H9 (cell line): ENCODE results near the gene SFMBT2. TPM values are rescaled to one million over a fixed set of nuclear protein-coding genes. Genes with fewer than 3 reads are reported as not detected.

Source experiments
- DNase-seq: peaks from one replicate; pipeline ENCODE4 v3.0.0-alpha.2; 2017
- H2AFZ ChIP-seq: one replicate; pipeline ENCODE4 v1.6.1; 2013; ENCODE audit warnings: mild to moderate bottlenecking, low read length, control low read depth, moderate library complexity
- H2AK5ac ChIP-seq: 2 replicates; pipeline ENCODE4 v1.6.1; 2013; ENCODE audit warnings: low read length, control low read depth, mixed read lengths; ENCODE audit not compliant: insufficient read length
- H2BK120ac ChIP-seq: one replicate; pipeline ENCODE4 v1.6.1; 2013; ENCODE audit warnings: low read depth, mild to moderate bottlenecking, low read length, control low read depth, inconsistent platforms; ENCODE audit not compliant: poor library complexity, severe bottlenecking
- H2BK12ac ChIP-seq: 2 replicates; pipeline ENCODE4 v1.6.1; 2013; ENCODE audit warnings: low read length, control low read depth, mixed read lengths, low read depth; ENCODE audit not compliant: insufficient read length
- H2BK15ac ChIP-seq: 2 replicates; pipeline ENCODE4 v1.6.1; 2013; ENCODE audit warnings: low read depth, low read length, control low read depth
- H2BK20ac ChIP-seq: one replicate; pipeline ENCODE4 v1.6.1; 2013; ENCODE audit warnings: low read depth, mild to moderate bottlenecking, low read length, control low read depth, inconsistent platforms; ENCODE audit not compliant: poor library complexity, severe bottlenecking
- H2BK5ac ChIP-seq: 2 replicates; pipeline ENCODE4 v1.6.1; 2013; ENCODE audit warnings: low read length, control low read depth, mixed read lengths; ENCODE audit not compliant: insufficient read length
- H3K14ac ChIP-seq: 2 replicates; pipeline ENCODE4 v1.6.1; 2013; ENCODE audit warnings: low read length, control low read depth; ENCODE audit not compliant: insufficient read depth
- H3K18ac ChIP-seq: 2 replicates; pipeline ENCODE4 v1.6.1; 2013; ENCODE audit warnings: low read depth, mild to moderate bottlenecking, mixed read lengths, low read length, control low read depth; ENCODE audit not compliant: insufficient read length
- H3K23ac ChIP-seq: 2 replicates; pipeline ENCODE4 v1.6.1; 2013; ENCODE audit warnings: low read length, control low read depth, mixed read lengths, low read depth; ENCODE audit not compliant: insufficient read length
- H3K23me2 ChIP-seq: 2 replicates; pipeline ENCODE4 v1.6.1; 2013; ENCODE audit warnings: low read depth, mild to moderate bottlenecking, mixed read lengths, low read length, control low read depth; ENCODE audit not compliant: insufficient read length, poor library complexity, severe bottlenecking
- H3K27ac ChIP-seq: 2 replicates; pipeline ENCODE4 v1.5.1; 2013; ENCODE audit warnings: low read length, control low read depth, mixed read lengths, low read depth; ENCODE audit not compliant: insufficient read length
- H3K27me3 ChIP-seq: 2 replicates; pipeline ENCODE4 v1.6.1; 2013; ENCODE audit warnings: low read length, control low read depth, inconsistent platforms; ENCODE audit not compliant: insufficient read depth
- H3K4ac ChIP-seq: 2 replicates; pipeline ENCODE4 v1.6.1; 2013; ENCODE audit warnings: low read depth, mild to moderate bottlenecking, control low read depth, inconsistent platforms, low read length, moderate library complexity
- H3K4me1 ChIP-seq: 2 replicates; pipeline ENCODE4 v1.6.1; 2013; ENCODE audit warnings: low read length, control low read depth, inconsistent platforms; ENCODE audit not compliant: insufficient read depth
- H3K4me2 ChIP-seq: 2 replicates; pipeline ENCODE4 v1.6.1; 2013; ENCODE audit warnings: low read length, control low read depth, mixed read lengths; ENCODE audit not compliant: insufficient read length, insufficient read depth
- H3K56ac ChIP-seq: 2 replicates; pipeline ENCODE4 v1.6.1; 2013; ENCODE audit warnings: low read depth, mild to moderate bottlenecking, mixed read lengths, low read length, control low read depth; ENCODE audit not compliant: insufficient read length
- H3K79me1 ChIP-seq: 2 replicates; pipeline ENCODE4 v1.6.1; 2013; ENCODE audit warnings: low read depth, mild to moderate bottlenecking, moderate library complexity, low read length, control low read depth, inconsistent platforms; ENCODE audit not compliant: insufficient read depth, poor library complexity, severe bottlenecking
- H3K79me2 ChIP-seq: 2 replicates; pipeline ENCODE4 v1.6.1; 2013; ENCODE audit warnings: low read length, control low read depth, inconsistent platforms; ENCODE audit not compliant: insufficient read depth
- H3K9ac ChIP-seq: 2 replicates; pipeline ENCODE4 v1.6.1; 2013; ENCODE audit warnings: low read length, control low read depth, mixed read lengths; ENCODE audit not compliant: insufficient read length; ENCODE audit errors: extremely low read depth
- H3K9me3 ChIP-seq: one replicate; pipeline ENCODE4 v1.6.1; 2013; ENCODE audit warnings: low read depth, low read length, inconsistent platforms; ENCODE audit not compliant: control insufficient read depth
- H3T11ph ChIP-seq: one replicate; pipeline ENCODE4 v1.6.1; 2013; ENCODE audit warnings: mild to moderate bottlenecking, low read length, control low read depth, inconsistent platforms
- H4K20me1 ChIP-seq: one replicate; pipeline ENCODE4 v1.6.1; 2013; ENCODE audit not compliant: control insufficient read depth, insufficient read length, insufficient read depth
- H4K5ac ChIP-seq: 2 replicates; pipeline ENCODE4 v1.6.1; 2013; ENCODE audit warnings: low read depth, mild to moderate bottlenecking, mixed read lengths, low read length, control low read depth; ENCODE audit not compliant: insufficient read length
- H4K8ac ChIP-seq: replicated peaks from 2 replicates; pipeline ENCODE4 v1.6.1; 2013; ENCODE audit warnings: low read length, control low read depth, mixed read lengths, low read depth; ENCODE audit not compliant: insufficient read length
- H4K91ac ChIP-seq: 2 replicates; pipeline ENCODE4 v1.6.1; 2013; ENCODE audit warnings: low read depth, mild to moderate bottlenecking, moderate library complexity, mixed read lengths, low read length, control low read depth; ENCODE audit not compliant: insufficient read length
- H3K27ac Mint-ChIP-seq, 3 experiments: 2 replicates in 2 of 3; 3 replicates in 1 of 3; pipeline ENCODE4 v1.8.0; 2020 to 2021; ENCODE audit warnings: mixed read lengths in 3 of 3, mild to moderate bottlenecking in 1 of 3, moderate library complexity in 1 of 3
- H3K27me3 Mint-ChIP-seq: 2 replicates; pipeline ENCODE4 v1.8.0; 2021; ENCODE audit warnings: low read depth, mild to moderate bottlenecking, moderate library complexity, mixed read lengths
- H3K36me3 Mint-ChIP-seq, 3 experiments: 2 replicates in 2 of 3; 3 replicates in 1 of 3; pipeline ENCODE4 v1.8.0; 2020 to 2021; ENCODE audit warnings: low read depth in 3 of 3, mixed read lengths in 3 of 3; ENCODE audit not compliant: insufficient read depth in 1 of 3
- H3K4me1 Mint-ChIP-seq, 2 experiments: 2 replicates each; pipeline ENCODE4 v1.8.0; 2020; ENCODE audit warnings: mixed read lengths in 2 of 2
- H3K4me3 Mint-ChIP-seq, 2 experiments: 2 replicates in 1 of 2; 3 replicates in 1 of 2; pipeline ENCODE4 v1.8.0; 2020 to 2021; ENCODE audit warnings: mild to moderate bottlenecking in 2 of 2, mixed read lengths in 2 of 2, moderate library complexity in 1 of 2
- H3K9me3 Mint-ChIP-seq, 2 experiments: 2 replicates in 1 of 2; 3 replicates in 1 of 2; pipeline ENCODE4 v1.8.0; 2020; ENCODE audit warnings: mild to moderate bottlenecking in 2 of 2, mixed read lengths in 2 of 2, moderate library complexity in 1 of 2
- WGBS: extraction: QIAGEN DNeasy Blood & Tissue Kit; methylation state at CpG from one replicate; pipeline ENCODE4 v1.1.7; 2013; ENCODE audit warnings: missing lambda C conversion rate, low lambda C conversion rate, mixed read lengths; ENCODE audit not compliant: insufficient read length; ENCODE audit errors: extremely low coverage; 5-methylcytosine and 5-hydroxymethylcytosine counted together
- total RNA-seq: library from RNA; stranded (reverse); gene quantifications from 2 replicates; pipeline ENCODE4 v1.2.1, GENCODE V29; 2021
- TF ChIP-seq, protein P1 (sequence below): fragments of 200-600 bp; sonication (generic); conservative IDR thresholded peaks from 3 replicates; pipeline ENCODE4 v1.8.0; 2021; ENCODE audit warnings: antibody characterized with exemption, mild to moderate bottlenecking

The SFMBT2 gene
- total RNA-seq, 1 experiment from 2014 or later: 5.3 TPM

DNA sequence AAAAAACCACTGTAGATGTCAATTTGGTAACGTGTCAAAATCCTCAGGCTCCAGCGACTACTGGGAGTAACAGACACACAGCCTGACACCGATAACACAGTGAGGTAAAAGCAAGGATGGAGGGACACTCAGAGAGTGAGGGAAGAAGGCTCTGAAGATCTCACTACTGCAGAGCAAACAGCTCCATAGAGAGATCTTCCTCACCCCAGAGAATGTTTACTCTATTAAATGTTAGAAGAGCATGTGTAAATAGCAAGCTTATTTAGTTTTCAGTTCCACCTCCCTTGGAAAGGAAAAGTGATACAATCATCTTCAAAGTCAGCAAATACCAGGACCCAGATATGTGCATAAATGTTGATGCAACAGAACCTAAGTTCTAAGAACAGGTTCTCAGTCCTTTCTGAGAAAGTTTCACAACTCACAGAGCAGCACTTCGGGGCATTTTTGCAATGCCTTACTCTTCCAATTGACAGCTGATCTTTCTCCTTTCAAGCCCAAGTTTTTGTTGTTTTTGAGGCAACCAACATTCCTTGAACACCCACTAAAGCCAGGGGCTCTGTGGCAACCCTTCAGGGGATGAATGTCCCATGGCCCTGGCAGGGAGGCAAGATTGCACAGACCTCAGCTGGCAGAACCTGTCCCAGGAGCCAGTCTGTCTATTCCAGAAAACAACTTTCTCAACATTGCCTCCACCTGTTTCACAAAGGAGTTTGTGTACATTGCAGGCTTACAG lies 177.4 kb downstream of the SFMBT2 start:
- Histone ChIP-seq H3T11ph (no peak overlapping the region), H2AFZ (no peak overlapping the region), H2BK15ac (no peak overlapping the region), H3K4me2 (no peak overlapping the region), H3K27ac (no peak overlapping the region), H2BK20ac (no peak overlapping the region), H4K5ac (no peak overlapping the region), H3K23me2 (no peaks in the 10 kb centered on the region), H4K91ac (no peak overlapping the region), H2AK5ac (no peak overlapping the region), H3K79me1 (no peaks in the 10 kb centered on the region), H2BK5ac (no peak overlapping the region), H4K20me1 (no peaks in the 10 kb centered on the region), H3K18ac (no peak overlapping the region), H3K9ac (no peak overlapping the region), H3K23ac (no peak overlapping the region), H3K56ac (no peak overlapping the region), H2BK12ac (no peak overlapping the region), H4K8ac (no peak overlapping the region), H3K27me3 (no peaks in the 10 kb centered on the region), H3K4ac (no peak overlapping the region), H3K14ac (0 out of 2 replicates have a peak overlapping the region, but pooled peaks have one; percentile 54), H3K79me2 (no peaks in the 10 kb centered on the region), H3K4me1 (no peaks in the 10 kb centered on the region), H3K9me3 (no peaks in the 10 kb centered on the region), H2BK120ac (no peak overlapping the region)
- peaks cover 0 to 3% (median 2%) of the 10 kb centered on the region in 3 experiments; a peak in 2 of 7 replicates for H3K36me3 Mint-ChIP-seq
- H3K4me1 Mint-ChIP-seq: peaks cover 0 to 3% of the 10 kb centered on the region in 2 experiments; a peak in 2 of 4 replicates
- H3K27me3 Mint-ChIP-seq: no peaks in the 10 kb centered on the region
- H3K27ac Mint-ChIP-seq: no peak overlapping the region
- no peaks in the 10 kb centered on the region; a peak in 2 of 5 replicates for H3K9me3 Mint-ChIP-seq
- no peak for DNase-seq
- WGBS: no CpG with 5 or more reads among the region's 4 CpGs
- H3K4me3 Mint-ChIP-seq: no peak overlapping the region
- TF ChIP-seq, protein P1, sequence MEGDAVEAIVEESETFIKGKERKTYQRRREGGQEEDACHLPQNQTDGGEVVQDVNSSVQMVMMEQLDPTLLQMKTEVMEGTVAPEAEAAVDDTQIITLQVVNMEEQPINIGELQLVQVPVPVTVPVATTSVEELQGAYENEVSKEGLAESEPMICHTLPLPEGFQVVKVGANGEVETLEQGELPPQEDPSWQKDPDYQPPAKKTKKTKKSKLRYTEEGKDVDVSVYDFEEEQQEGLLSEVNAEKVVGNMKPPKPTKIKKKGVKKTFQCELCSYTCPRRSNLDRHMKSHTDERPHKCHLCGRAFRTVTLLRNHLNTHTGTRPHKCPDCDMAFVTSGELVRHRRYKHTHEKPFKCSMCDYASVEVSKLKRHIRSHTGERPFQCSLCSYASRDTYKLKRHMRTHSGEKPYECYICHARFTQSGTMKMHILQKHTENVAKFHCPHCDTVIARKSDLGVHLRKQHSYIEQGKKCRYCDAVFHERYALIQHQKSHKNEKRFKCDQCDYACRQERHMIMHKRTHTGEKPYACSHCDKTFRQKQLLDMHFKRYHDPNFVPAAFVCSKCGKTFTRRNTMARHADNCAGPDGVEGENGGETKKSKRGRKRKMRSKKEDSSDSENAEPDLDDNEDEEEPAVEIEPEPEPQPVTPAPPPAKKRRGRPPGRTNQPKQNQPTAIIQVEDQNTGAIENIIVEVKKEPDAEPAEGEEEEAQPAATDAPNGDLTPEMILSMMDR: no peak
